CD4-positive, alpha-beta T cell treated with Interferon gamma for 1 hour (primary cell): Measurements from ENCODE around the gene TET3.

Experiments
- DNase-seq: peaks from one replicate; pipeline ENCODE4 v3.0.0-alpha.2; 2020

The TET3 gene

GRCh38 chr2:74007711-74008110 lies 23.0 kb downstream of the TET3 start:
- no peak for DNase-seq

- DNase-seq = no peak
These were observed 24.2 kb downstream of the TET3 start for GRCh38 chr2:74008761-74009395.

- DNase-seq = no peak
These were observed 24.9 kb downstream of the TET3 start for GRCh38 chr2:74009577-74009976.

GRCh38 chr2:74010087-74010541 lies 25.4 kb downstream of the TET3 start:
- DNase-seq = no peak

- no peak for DNase-seq
These were observed 26.5 kb downstream of the TET3 start for GRCh38 chr2:74011246-74011645.

- no peak for DNase-seq
These were observed 30.1 kb downstream of the TET3 start for GRCh38 chr2:74014813-74015212.

DNA sequence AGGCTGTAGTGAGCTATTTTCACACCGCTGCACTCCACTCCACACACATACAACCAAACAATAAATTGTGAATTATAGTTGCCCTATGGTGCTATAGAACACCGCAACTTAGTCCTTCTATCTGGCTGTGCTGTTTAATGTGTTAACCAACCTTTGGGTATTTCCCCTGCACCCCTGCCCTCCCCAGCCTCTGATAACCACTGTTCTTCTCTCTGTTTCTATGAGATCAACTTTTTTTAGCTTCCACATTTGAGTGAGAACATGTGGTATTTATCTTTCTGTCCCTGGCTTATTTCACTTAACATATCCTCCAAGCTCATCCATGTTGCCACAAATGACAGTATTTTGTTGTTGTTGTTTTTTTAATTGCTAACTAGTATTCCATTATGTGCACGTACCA lies 32.5 kb downstream of the TET3 start:
- DNase-seq = no peak

DNA sequence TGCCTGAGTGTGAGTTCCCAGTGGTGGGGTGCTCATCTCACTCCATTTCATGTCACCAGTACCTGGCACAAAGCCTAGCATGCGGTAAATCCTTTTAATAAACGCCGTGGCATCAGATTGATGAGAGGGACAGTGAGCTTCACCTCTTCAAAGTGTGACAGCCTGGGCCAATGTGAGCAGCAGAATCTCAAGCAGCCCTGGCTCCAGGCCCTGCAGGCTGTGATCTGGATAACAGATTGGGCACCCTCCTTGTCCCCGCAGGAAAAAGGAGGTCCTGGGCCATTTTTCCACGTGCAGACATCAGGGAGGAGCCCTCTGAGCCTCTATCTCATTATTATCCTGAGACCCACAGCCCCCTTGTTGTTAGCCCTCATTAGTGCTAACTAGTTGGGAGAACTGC lies 34.8 kb downstream of the TET3 start:
- DNase-seq = no peak

GRCh38 chr2:74020702-74021406 lies 36.1 kb downstream of the TET3 start:
- peak; percentile 23 for DNase-seq

DNA sequence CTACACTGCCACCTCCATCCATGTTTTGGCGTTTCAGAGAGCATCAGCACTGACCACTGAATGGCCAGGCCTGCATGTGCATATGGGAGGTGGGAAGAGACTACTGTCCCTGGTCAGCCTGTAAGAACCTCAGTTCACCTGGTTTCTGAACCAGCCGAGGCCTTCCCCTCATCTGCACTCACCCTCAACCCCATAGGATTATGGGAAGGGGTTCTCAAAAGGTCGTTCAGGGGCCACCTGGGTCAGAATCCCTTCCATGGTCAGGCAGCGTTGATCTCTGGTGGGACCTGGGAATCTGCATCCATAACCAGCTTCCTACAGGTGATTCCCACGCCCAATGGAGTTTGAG lies 36.7 kb downstream of the TET3 start:
- DNase-seq = no peak

- no peak for DNase-seq
These were observed 39.5 kb downstream of the TET3 start for GRCh38 chr2:74024216-74024615.

DNA sequence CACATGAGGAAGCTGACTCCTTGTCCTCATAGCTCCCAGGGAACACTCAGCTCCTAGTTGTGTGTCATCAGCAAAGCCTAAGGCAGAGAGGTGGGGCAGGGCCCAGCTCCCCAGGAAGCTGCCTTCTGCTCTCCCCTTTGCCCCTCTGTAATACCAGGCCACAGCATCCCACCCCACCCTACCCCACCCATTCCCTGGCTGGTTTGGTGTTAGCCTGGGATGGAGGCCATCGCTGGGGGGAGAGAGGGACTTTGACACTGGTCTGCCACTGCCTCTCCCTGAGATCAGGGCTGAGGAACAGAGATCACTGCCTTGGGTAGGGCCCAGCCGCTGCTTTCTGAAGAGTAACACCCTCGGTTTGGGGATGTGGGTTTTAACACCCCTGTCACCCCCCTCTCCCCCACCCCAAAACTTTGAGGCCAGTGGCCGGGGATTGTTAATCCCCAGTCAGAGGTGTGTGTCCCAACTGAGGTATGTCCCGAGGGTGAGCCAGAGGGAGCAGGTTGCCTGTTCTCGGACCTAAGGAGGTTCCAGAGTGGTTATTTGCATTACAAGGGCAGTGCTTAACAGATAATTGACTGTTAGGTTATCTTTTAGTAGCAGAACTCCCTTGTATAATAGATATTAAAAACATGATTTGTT lies 41.4 kb downstream of the TET3 start:
- no peak for DNase-seq

DNA sequence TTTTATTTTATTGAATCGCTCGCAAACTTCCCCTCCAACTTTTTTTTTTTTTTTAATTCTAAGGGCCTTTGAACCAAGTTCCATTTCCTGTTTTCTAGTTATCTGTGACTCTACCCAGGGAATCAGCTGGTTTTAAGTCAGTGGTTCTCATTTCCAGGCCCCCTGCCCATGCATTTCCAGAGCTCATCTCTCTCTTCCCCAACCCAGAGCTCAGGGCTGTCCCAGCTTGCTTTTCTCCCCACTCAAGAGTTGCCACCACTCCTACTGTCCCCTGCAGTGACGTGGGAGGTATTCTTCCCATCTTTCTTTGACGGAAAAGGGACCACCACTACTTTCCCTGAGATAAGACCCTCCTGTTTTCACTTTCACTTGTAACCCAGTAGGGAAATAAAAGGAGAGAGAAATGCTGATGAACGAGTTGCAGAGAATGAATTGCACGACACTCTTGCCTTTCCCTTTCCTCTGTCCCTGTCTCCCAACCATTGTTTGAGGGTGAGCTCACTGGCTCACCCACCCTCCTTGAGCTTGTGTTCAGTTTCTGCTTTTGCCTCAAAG lies 42.1 kb downstream of the TET3 start:
- DNase-seq = no peak

GRCh38 chr2:74027496-74027895 lies 42.8 kb downstream of the TET3 start:
- DNase-seq = no peak

DNA sequence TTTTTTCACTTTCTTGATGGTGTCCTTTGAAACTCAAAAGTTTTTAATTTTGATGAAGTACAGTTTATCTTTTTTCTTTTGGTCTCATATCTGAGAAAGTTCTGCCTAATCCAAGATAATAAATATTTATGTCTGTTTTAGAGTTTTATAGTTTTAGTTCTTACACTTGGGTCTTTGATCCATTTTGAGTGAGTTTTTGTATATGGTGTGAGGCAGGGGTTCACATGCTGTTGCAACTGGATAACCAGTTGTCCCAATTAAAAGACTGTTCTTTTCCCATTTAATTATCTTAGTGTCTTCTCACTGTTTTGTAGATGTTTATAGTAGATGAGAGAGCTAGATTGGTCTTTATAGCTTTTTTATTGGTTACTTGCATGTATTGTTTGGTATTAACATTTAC lies 43.6 kb downstream of the TET3 start:
- no peak for DNase-seq

GRCh38 chr2:74028741-74029140 lies 44.0 kb downstream of the TET3 start:
- DNase-seq = no peak

- DNase-seq = no peak
These were observed 45.1 kb downstream of the TET3 start for GRCh38 chr2:74029714-74030397.

- no peak for DNase-seq
These were observed 46.5 kb downstream of the TET3 start for GRCh38 chr2:74031221-74031620.

GRCh38 chr2:74031959-74032287 lies 47.2 kb downstream of the TET3 start:
- no peak for DNase-seq

- no peak for DNase-seq
These were observed 48.7 kb downstream of the TET3 start for GRCh38 chr2:74033375-74033774.
